Measurements from ENCODE around the gene TAL2.

The TAL2 gene

DNA sequence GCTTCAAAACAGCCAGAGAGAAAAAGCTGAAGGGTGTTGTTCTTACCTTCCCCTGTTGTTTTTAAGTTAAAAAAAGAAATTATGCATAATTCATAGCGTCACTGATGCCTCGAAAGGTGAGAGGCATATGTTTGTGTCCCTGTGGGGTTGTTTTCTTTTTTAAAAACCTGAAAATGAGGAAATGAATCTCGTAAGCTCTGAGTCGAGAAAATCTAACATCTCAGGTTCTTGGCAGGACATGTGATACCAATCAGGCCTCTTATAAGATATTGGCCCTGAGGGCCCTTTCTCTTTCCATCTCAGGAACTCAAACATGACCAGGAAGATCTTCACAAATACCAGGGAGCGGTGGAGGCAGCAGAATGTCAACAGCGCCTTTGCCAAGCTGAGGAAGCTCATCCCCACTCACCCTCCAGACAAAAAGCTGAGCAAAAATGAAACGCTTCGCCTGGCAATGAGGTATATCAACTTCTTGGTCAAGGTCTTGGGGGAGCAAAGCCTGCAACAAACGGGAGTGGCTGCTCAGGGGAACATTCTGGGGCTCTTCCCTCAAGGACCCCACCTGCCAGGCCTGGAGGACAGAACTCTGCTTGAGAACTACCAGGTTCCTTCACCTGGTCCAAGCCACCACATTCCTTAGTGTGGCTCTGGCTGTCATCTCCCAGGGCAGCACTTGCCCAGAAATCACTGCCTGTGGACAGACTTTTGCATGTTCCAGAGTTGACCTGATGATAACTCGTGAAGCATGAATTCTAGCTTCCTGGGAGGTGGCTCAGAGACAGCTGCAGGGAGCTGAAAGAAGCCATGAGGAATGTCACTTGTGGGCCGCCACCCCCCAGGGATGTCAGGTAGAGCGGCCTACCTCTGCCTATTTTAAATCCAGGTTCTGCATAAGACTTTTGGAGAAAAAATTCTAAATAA is at the start of gene TAL2:
Gene TAL2, plus strand, starts transcription at position 274 of the 921 bp plus-strand sequence. Its CDS starts 40 bp downstream, at position 314.
- DNase-seq = no peak

DNA sequence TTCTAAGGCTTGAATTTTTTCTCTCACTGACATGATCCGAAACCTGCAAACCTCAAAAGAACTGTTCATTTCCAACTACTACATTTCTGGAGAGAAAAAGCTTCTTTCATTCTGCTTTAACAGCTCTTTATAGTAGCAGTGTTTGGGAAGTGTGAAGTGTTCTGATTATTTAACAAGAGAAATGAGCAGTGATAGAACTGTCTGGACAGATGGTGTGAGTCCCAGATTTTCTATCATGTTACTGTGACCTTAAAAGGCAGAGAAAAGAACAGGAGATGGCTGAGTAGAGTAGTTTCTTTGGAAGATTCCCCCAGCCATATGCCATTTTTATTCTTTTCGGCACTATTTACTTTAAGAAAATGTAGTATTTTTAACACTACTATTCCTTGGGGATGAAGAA is 41.3 kb upstream of the TAL2 start:
- DNase-seq = no peak

DNA sequence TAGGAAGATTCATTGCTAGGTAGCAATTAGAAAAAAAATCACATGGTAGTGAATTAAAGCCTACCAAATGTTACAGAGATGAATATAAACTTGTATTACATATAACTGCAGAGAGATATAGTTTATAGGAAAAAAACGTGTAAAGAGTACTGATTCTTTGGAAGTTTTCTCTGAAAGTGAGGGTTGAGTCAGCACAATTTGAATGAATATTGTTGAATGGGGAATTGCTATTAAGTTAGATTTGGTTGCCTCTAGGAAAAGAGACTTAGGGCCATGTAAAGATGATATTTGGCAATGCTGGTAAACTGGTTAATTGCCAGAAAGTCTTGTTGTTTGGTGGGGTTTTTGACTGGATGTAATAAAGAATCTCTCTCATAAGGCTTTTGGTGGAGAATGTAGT is 37.2 kb upstream of the TAL2 start:
- no peak for DNase-seq

DNA sequence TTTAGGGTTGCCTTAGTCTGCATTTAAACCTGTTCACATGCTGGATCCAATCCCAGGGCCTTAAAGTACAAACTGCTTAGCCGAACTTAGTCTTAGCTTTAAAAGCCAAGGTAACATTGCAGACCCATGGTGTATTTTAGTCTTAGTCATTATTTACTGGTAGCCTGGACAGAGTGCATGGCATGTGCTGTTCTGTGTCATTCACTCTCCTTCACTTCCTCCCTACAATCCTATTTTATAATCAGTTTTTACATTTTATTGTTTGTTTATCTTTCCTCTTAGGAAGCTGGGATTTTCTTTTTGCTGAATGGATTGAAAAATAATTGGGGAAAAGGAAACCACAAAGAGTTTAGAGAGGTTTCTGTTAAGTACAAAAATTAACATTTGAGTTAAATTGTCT is 29.4 kb upstream of the TAL2 start:
- no peak for DNase-seq

DNA sequence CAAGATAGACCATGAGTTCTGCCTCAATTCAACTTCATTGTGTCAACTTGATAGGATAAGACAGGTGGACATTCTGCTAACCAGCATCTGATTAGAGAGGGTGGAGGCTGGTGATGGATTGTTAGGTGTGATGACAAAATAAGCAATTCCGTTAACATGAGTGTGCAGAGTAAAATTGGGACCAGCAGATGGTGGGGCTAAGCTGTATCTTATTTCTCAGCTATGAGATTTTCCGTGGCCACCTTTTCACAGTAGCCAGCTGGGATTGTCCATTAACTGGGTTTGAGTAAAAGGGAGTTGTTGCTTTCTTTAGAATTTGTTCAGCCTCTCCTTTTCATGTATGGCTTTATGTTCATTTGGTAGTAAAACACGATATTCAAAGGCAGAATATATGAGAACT is 28.8 kb upstream of the TAL2 start:
- DNase-seq = no peak

DNA sequence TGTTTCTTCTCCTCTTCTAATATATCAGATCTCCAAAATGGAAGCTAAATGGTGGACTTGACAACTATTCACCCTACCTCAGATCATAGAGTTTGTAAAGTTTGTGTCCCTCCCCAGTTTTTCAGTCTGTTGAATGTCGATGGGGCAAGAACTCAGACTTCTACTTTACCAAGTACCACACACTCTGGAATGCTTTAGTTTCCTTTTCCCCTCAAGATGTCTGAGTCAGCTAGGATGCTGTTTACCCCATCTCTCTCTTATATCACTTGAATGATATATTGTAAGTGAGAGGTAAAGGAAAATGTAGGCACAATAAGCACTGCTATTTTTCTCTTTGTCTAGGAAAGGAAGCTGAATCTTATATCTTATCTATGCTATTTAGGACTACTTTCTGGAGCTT is 25.9 kb upstream of the TAL2 start:
- no peak for DNase-seq

DNA sequence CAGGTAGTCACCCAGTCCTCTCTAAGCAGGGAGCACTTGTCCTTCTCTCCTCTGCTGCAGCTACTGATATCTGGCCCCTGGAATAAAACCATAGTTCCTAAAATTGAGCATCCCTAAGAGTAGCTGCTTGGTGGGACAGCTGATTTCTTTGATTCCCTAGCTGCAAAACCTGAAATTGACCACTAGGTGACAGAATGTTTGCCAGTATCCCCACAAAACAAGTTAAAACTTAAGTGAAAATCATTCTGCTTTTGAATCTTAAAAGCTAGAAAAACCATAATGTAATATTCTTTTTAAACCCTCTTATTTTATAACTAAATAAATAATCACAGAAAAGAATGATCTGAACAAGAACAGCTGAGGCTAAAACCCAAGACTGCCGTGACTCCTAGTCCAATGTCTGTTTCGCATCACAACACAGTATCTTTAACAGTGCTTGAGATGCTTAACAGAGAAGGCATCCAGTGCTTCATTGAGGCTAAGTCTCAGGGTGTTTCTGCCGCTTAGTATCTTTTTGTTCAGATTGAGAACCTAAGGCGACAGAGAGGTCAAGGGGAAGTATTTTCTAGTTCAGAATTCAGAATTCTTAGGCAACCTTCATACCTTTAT is 24.4 kb upstream of the TAL2 start:
- DNase-seq = no peak

DNA sequence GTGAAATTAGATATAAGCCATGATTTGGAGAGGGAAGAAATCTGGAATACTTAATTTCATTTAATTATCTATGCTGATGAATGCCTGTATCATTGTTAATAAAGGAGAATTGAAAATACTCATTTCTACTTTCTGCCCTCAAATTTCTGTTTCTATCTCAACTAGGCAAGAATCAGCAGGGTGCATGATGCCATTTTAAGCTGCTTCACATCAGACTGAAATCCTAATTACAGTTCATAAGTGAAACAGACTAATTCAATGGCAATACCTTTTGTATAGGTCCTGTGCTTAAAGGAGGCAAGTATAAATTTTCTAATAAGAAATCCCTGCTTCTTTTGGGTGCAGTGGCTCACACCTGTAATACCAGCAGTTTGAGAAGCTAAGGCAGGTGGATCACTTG is 22.3 kb upstream of the TAL2 start:
- DNase-seq = no peak

DNA sequence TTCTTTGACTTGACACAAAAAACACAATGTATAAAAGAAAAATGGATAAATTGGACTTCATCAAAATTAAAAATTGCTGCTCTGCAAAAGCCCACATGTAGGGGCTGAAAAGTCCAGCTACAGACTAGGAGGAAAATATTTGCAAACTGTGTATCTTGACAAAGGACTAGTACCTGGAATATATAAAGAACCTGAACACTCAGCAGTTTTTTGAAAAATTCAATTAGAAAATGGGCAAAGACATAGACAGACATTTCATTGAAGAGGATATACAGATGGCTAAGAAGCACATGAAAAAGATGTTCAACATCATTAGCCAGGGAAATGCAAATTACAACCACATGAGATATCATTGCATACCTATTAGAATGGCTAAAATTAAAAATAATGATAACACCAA is 18.5 kb upstream of the TAL2 start:
- no peak for DNase-seq

DNA sequence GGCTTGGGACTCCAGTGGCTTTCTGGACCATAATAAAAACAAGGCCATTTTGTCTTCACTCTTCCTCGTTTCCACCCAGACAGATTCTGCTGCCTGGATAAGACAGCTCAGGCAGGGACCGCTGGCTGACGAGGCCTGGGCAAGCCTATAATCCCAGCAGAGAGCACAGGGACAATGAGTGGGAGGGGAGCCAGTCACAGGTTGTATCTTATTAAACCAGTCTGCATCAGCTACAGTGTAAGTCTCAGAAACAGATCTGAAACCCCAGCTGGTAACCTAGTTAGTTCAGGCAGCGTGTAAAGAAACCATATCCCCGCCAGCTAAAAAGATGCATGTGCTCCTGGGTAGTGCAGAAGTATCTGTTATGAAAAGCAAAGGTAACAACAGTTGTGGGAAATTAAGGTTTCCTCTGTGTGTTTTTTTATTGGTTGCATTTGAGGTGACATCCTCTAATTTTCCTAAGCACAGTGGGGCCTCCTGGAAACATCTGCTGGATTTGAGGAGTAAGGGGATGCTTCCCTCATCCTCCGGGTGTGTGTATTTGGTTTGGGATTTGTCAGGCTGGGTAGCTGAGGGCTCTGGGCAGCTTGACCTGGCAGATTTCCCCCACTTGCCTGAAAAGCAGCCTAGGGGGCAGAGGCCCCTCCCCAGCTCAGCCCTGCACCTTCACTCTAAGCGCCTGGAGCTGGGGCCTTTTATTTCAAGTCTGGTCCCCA is 15.2 kb upstream of the TAL2 start:
- DNase-seq = no peak

DNA sequence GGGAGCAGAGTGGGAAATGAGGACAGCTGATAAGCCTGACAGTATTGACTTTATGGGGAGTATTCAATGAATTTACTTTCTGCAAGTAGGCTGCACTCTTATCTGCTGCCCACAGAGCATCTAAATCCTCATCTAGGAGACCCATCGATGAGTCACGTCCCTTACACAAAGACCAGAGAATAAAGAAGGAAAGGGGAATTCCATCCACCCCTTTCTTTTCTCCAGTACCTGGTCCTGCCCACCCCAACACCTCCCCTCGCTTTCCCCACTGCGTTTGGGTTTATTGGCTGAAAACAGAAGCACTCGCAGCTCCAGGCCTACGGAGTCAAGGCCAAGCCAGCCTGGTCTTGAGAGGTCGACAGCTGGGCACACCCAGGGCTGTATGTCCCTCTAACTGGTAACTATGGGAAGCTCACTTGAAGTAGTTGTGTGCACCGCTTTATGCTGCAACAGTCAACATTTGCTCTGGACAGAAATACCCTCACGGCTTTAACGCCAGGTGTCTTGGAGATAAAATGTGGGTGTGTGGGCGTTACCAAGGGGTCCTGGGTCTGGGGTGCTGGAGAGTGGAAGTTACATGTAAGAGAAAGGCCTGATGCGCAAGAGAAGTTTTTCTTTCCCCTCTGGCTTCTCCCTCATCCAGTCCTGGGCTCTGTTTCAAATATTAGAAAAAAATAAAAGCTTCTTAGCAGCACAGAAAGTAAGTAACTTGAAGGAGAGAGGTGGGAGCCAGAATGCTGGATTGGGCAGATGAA is 14.5 kb upstream of the TAL2 start:
- DNase-seq = no peak

DNA sequence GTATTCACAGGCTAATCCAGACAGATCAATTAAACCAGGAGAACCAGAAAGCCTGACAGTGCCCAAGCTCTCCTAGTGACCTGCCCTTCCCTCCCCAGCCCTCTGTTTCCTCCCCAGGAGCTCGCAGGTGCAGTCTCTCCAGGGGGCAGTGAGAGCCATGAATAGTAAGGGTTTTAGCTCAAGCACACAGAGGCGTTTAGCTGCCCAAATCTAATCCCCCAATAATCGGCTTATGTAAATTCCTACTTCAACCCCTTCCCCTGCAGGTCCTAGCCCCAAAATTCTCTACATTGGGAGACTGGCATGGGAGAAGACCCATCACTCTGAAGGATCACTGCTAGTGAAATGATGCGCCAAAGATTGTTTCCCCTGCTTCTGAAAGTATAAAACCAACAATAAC is 10.5 kb upstream of the TAL2 start:
- DNase-seq = no peak

DNA sequence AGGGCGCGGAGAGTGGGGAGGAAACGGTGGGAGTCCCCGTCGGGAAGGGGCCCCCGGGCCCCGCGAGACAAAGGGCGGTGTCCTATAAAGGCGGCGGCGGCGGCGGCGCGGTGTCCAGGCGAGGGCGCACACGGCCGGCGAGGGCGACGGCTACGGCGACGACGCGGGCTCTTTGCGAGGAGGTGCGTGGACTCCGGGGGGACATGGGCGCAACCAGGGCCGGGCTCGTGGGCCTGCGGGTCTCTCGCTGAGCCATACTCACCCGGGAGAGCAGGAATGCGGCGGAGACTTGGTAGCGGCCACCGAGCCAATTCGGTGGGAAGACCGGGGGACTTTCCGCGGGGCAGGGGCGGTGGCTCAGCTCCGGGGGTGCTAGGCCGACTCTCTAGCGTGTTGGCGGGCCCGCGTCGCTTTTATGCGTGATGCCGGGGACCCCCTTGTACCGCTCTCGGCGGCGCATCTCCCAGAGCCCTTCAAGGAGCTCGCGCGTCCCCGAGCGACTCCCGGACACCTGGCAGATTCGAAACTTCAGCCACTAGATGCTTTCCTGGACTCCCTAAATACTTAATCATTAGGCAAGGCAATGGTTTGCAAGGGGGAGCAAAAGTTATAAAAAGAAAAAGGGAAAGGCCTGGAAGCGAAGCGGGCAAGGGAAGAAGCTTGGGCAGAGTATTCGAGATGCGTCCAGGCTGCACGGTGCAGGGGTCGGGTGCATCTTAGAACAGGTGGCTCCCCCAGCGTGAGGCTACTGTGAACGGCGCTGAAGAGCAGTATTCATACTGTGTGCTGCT is 5.9 kb upstream of the TAL2 start:
- DNase-seq = no peak

DNA sequence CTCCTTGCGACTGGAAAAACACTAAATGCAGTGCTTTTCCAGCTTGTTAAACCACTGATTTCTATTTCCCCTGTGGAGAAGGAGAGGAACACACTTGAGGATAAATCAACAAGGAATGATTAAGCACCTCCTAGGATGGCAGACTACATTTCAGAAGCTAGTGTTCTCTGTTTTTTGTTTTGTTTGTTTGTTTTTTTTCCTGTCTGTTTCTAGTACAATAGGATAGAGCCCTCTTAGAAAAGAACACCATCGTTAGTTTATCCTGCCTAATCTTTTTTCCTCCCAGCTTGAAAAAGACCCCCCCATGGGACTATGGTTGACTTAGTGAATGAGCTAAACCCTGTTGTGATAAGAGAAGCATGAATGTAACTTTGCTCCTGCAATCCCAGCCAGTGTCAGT is 3.9 kb upstream of the TAL2 start:
- no peak for DNase-seq

DNA sequence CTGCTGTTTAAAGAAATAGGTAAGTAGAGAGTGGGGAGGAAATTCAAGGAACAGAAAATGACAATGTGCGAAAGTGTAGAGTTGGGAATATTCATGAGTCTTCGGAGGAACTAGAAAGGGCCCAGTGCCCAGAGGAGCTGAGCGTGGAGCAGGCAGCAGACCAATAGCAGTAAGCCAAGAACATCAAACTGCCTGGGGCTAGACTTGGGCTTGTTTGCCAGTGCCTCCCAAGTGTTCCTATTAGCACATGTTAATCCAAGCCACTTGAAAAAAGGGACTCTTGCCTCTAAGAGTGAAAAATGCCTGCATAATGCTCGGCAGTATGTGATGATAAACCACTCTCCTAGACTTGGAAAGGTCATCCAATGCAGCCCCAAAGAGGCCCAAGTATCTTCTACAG is 1.2 kb upstream of the TAL2 start:
- no peak for DNase-seq

DNA sequence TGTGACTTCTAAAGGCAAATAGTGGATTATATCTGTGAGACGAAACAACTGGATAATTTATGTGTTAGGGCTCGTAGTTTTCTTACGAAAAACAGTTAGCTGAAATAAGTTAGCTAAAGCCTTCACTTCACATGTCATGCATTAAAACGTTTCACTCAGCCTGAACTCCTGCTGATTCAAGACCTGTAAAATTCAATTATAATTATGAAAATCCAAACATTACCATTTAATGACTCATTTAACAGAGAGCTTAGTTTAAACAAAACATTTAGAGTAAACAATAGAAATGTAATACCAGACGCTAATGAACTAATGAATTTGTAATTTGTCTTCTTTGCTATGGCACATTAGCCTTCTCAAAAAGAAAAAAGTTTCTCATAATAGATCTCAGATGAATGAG is 1.7 kb downstream of the TAL2 start:
- no peak for DNase-seq

DNA sequence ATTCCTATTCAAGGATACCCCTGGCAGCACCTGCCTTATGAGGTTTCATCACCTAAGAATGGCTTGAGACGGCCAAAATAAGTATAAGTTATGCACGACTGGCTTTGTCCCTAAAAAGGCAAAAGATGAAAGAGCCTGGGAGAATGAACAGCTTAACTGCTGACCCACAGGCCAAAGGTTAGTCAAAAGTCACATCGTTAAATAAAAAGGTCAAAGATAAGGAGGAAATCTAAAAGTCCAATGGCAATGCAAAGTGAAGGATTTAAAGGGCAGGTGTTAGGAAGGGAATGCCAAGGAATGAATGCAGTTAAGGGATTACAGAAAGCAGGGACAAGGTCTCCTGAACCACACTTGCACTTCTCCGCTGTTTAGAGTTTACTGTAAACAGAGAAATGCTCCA is 5.6 kb downstream of the TAL2 start:
- DNase-seq = no peak

DNA sequence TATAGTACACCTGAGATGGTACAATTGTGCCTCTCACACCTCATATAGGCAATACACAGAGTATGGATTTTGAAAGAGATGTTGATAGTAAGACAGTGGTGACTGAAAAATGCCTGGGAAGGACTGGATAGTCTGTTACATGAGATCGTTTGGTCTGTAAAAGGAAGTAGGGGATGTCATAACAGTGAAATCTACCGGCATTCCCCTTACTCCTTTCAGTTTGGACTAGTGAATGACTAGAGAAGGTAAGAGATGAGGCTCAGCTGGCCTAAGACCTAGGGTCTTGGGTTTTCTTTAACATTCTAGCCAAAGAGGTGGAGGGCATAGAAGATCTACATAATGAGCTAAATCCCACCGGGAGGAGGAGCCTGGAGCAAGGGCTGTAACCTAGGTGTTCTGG is 8.1 kb downstream of the TAL2 start:
- no peak for DNase-seq

DNA sequence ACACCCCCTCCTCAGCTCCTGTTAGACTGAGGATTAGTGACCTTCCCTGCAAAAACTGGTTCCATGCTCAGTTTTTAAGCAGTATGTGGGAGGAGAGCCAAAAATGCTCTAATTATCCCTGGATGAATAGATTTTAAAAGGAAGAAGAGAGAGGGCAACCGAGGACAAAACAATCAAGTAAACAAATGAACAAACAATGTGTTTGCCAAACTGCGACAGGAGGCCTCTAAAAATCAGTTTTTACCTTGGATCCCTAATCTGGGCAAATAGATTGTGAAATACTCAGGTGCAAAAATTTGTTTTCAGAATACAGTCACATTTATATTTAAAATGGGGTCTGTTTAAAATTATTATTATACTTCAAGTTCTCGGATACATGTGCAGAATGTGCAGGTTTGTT is 8.5 kb downstream of the TAL2 start:
- DNase-seq = no peak

DNA sequence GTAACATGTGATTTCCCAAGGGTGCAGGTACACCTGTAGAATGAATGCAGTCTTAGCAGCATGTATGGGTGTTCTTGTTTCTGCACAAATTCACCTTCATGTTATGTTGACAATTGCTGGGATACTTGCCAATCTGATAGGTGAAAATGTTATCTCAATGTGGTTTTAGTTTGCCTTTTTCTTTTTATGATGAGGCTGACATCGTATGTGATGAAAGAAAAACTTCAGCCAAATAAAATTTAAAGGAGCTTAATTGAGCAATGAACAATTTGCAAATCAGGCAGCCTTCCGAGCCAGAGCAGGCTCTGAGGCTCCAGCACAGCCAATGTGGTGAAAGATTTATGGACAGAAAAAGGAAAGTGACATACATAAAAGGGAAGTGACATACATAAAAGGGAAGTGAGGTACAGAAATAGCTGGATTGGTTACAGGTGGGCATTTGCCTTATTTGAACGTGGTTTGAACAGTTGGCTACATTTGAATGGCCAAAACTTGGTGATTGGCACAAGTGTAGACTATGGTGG is 10.5 kb downstream of the TAL2 start:
- no peak for DNase-seq

DNA sequence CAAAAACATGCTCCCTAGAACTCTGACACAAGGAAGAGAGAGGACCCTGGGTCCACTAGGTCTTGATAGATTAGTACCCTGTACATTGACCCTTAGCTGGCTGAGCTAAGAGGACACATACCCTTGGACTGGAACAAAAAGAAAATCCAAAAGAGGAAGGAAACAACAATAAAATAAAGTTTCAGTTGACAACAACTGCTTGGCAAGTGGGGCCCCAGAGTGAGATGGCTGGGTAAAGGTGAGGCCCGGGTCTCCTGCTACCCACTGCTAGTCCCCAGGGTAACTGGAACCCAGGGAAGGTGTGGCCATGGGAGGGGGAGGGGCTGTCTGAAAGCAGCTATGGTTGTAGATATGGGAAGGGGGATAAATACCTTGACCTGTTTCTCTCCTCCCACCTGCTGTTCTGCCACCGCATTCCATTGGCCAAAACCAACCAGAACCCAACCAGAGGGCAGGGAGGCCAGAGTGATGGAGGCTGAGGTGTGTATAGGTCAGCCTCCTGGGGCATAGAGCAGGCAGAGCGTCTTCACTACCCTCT is 11.7 kb downstream of the TAL2 start:
- no peak for DNase-seq
